Activated CD8-positive, alpha-beta memory T cell treated with anti-CD3 and anti-CD28 coated beads for 48 hours (primary cell): ENCODE measurements around the gene ERICH3.
"Not testable (repeated sequence)": the region's sequence is repeated elsewhere in the genome, so short reads cannot be mapped to it uniquely, and the experiment has no call there.

Source experiments
- DNase-seq, 3 experiments: peaks; one replicate each; pipeline ENCODE4 v3.0.0-alpha.2; 2020; ENCODE audit warnings: low read depth in 2 of 3, low spot score in 2 of 3

The ERICH3 gene

GRCh38 chr1:74679811-74680210 is 6.2 kb upstream of the ERICH3 start:
- DNase-seq = no peak

- DNase-seq = no peak
Measured at GRCh38 chr1:74677926-74678325, 4.3 kb upstream of the ERICH3 start.

- no peak for DNase-seq
Measured at GRCh38 chr1:74674278-74675048, 871 bp upstream of the ERICH3 start.

GRCh38 chr1:74670866-74671265 is 2.7 kb downstream of the ERICH3 start:
- DNase-seq = not testable (repeated sequence)

- DNase-seq = no peak
Measured at GRCh38 chr1:74654708-74655107, 18.9 kb downstream of the ERICH3 start.

GRCh38 chr1:74652711-74653139 is 20.9 kb downstream of the ERICH3 start:
- DNase-seq = no peak

- DNase-seq = no peak
Measured at GRCh38 chr1:74650561-74650960, 23.0 kb downstream of the ERICH3 start.

GRCh38 chr1:74641876-74642275 is 31.7 kb downstream of the ERICH3 start:
- DNase-seq = no peak

GRCh38 chr1:74641161-74641560 is 32.4 kb downstream of the ERICH3 start:
- DNase-seq = no peak

- no peak for DNase-seq
Measured at GRCh38 chr1:74637296-74637695, 36.3 kb downstream of the ERICH3 start.

GRCh38 chr1:74629283-74629682 is 44.3 kb downstream of the ERICH3 start:
- no peak for DNase-seq

- no peak for DNase-seq
Measured at GRCh38 chr1:74623716-74624115, 49.9 kb downstream of the ERICH3 start.

GRCh38 chr1:74620242-74620641 is 53.4 kb downstream of the ERICH3 start:
- no peak for DNase-seq

GRCh38 chr1:74618974-74619373 is 54.6 kb downstream of the ERICH3 start:
- DNase-seq = no peak

- DNase-seq = no peak
Measured at GRCh38 chr1:74613894-74614293, 59.7 kb downstream of the ERICH3 start.

GRCh38 chr1:74611887-74612286 is 61.7 kb downstream of the ERICH3 start:
- no peak for DNase-seq

- no peak for DNase-seq
Measured at GRCh38 chr1:74610961-74611360, 62.6 kb downstream of the ERICH3 start.

- DNase-seq = no peak
Measured at GRCh38 chr1:74609810-74610371, 63.7 kb downstream of the ERICH3 start.

- no peak for DNase-seq
Measured at GRCh38 chr1:74596717-74597116, 76.9 kb downstream of the ERICH3 start.

GRCh38 chr1:74593887-74594866 is 79.4 kb downstream of the ERICH3 start:
- no peak for DNase-seq

- no peak for DNase-seq
Measured at GRCh38 chr1:74592580-74593355, 80.8 kb downstream of the ERICH3 start.
